HL-60 (cell line): ENCODE results near the gene PTPRN2.

Source experiments
- GABPA ChIP-seq: IDR thresholded peaks from 2 replicates; pipeline ENCODE4 v1.6.1; 2012; ENCODE audit warnings: low read depth
- POLR2AphosphoS5 ChIP-seq: IDR thresholded peaks from 2 replicates; pipeline ENCODE4 v1.6.1; 2012; ENCODE audit warnings: low read depth
- SPI1 ChIP-seq: IDR thresholded peaks from 2 replicates; pipeline ENCODE4 v1.6.1; 2012; ENCODE audit warnings: low read depth, mild to moderate bottlenecking, borderline replicate concordance
- TF ChIP-seq, protein P1 (sequence below): IDR thresholded peaks from one replicate; pipeline ENCODE4 v1.5.1; 2011; ENCODE audit warnings: low read length, control low read depth, inconsistent platforms; ENCODE audit not compliant: insufficient read depth
- TF ChIP-seq, protein P2 (sequence below): IDR thresholded peaks from 2 replicates; pipeline ENCODE4 v1.6.1; 2012; ENCODE audit warnings: low read depth; ENCODE audit not compliant: insufficient replicate concordance

DNA sequence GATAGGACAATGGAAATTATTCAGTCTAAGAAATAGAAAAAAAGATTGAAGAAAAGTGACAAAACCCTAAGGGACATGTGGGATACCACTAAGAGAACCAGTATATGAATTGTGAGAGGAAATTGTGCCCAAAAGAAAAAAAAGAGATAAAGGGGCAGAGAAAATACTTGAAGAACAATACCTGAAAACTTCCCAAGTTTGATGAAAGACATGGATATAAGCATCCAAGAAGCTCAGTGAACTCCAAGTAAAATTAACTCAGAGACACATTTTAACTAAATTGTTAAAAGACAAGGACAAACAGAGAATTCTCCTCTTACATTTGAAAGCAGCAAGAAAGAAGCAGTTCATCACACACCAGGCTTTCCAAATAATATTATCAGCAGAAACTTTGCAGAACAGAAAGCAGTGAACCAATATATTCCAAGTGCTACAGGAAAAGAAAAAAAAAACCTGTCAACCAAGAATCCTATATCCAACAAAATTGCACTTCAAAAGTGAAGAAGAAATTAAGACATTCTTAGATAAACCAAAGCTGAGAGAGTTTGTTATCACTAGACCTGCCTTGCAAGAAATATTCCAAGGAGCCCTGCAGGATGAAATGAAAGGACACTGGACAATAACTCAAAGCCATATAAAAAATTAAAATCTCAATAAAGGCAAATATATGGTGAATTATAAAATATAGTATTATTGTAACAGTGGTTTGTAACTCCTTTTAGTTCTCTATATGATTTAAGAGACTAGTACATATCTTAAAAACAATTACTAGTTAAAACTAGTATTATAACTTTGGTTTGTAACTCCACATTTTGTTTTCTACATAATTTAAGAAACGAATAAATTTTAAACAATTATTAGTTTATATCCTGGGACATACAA is 470.0 kb downstream of the PTPRN2 start:
- TF ChIP-seq, protein P1, sequence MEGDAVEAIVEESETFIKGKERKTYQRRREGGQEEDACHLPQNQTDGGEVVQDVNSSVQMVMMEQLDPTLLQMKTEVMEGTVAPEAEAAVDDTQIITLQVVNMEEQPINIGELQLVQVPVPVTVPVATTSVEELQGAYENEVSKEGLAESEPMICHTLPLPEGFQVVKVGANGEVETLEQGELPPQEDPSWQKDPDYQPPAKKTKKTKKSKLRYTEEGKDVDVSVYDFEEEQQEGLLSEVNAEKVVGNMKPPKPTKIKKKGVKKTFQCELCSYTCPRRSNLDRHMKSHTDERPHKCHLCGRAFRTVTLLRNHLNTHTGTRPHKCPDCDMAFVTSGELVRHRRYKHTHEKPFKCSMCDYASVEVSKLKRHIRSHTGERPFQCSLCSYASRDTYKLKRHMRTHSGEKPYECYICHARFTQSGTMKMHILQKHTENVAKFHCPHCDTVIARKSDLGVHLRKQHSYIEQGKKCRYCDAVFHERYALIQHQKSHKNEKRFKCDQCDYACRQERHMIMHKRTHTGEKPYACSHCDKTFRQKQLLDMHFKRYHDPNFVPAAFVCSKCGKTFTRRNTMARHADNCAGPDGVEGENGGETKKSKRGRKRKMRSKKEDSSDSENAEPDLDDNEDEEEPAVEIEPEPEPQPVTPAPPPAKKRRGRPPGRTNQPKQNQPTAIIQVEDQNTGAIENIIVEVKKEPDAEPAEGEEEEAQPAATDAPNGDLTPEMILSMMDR: no peak
- TF ChIP-seq POLR2AphosphoS5 (no peak), SPI1 (no peak), GABPA (no peak)
- TF ChIP-seq, protein P2, sequence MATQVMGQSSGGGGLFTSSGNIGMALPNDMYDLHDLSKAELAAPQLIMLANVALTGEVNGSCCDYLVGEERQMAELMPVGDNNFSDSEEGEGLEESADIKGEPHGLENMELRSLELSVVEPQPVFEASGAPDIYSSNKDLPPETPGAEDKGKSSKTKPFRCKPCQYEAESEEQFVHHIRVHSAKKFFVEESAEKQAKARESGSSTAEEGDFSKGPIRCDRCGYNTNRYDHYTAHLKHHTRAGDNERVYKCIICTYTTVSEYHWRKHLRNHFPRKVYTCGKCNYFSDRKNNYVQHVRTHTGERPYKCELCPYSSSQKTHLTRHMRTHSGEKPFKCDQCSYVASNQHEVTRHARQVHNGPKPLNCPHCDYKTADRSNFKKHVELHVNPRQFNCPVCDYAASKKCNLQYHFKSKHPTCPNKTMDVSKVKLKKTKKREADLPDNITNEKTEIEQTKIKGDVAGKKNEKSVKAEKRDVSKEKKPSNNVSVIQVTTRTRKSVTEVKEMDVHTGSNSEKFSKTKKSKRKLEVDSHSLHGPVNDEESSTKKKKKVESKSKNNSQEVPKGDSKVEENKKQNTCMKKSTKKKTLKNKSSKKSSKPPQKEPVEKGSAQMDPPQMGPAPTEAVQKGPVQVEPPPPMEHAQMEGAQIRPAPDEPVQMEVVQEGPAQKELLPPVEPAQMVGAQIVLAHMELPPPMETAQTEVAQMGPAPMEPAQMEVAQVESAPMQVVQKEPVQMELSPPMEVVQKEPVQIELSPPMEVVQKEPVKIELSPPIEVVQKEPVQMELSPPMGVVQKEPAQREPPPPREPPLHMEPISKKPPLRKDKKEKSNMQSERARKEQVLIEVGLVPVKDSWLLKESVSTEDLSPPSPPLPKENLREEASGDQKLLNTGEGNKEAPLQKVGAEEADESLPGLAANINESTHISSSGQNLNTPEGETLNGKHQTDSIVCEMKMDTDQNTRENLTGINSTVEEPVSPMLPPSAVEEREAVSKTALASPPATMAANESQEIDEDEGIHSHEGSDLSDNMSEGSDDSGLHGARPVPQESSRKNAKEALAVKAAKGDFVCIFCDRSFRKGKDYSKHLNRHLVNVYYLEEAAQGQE: no peak
